ENCODE results near the gene OR7D4.
"Not testable (repeated sequence)": the region's sequence is repeated elsewhere in the genome, so short reads cannot be mapped to it uniquely, and the experiment has no call there.

Gene OR7D4

DNA sequence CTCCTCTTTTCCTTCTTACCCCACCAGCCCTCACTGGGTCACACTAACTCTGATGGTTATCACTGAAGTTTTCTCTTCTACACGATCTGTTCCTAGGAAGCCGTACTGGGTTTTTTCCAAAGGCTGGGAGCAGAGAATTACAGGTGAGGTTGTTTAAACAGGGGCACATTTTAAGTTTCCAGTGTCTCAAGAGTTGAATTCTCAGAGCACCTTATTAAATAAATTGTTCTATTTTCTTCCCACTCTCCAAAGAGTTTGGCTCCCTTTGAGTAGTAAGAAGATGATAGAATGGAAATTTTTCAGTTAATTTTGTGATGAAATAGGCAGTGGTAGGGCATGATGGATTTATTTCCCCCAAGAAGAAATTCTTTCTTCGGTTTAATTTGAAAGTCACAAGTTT is at the start of gene OR7D4:
OR7D4 (minus strand) TSS at position 101 of the 400 bp plus-strand sequence. CDS start 4,752 bp downstream, outside the sequence.
- DNase-seq (ENCODE audit: low read depth) = no peak
- H3K4me3 ChIP-seq (ENCODE audit: low read depth, low read length) = no peak within 1 kb of the TSS

GRCh38 chr19:9251236-9251635 is 31.8 kb upstream of the OR7D4 start:
- no peak overlapping the region for H3K4me3 ChIP-seq (ENCODE audit: low read depth, low read length)
- DNase-seq (ENCODE audit: low read depth) = no peak

DNA sequence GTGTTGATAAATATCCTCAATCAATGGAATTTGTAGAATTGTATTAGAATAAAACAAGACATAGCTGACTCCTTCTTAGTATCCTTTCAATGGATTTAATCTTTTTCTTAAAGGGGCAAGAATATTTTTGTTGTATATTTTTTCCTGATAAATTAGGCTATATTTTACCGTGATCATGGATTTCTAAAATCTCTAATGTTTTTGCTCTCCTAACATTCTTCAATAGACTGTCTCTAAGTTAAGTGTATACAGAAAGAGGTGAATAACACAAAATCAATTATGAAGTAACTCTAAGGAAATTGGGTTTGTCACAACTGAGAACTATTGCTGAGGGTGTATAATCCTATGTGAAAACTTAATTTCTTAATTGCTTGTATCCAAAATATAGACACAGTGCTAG is 31.2 kb upstream of the OR7D4 start, which contains the start of gene OR7E24:
OR7E24 (plus strand) TSS at position 301 of the 400 bp plus-strand sequence. CDS start 114 bp downstream, outside the sequence.
- no peak within 1 kb of the TSS for H3K4me3 ChIP-seq (ENCODE audit: low read depth, low read length)
- DNase-seq (ENCODE audit: low read depth) = no peak

- DNase-seq (ENCODE audit: low read depth) = peak; percentile 6
- peak overlapping the region; percentile 28 for H3K4me3 ChIP-seq (ENCODE audit: low read depth, low read length)
Measured at GRCh38 chr19:9205501-9206113, 13.8 kb downstream of the OR7D4 start.

DNA sequence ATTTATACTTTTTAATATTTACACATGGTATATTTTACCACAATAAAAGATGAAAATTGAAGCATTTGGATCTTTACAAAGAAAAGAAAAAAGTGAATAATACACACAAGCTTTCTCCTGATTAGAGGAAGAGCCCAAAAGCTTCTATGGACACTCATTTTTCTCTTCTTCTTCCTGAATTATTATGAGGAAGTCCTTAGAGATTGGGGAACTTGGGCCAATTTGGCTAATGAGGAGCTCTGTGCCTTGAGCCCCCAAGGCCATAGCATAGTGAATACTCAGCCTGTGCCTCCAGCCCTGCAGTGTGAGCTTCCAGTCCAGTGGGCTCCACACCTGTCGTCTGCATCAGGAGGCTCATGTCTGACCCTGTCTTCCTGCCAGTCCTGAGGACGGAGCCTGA is 21.3 kb downstream of the OR7D4 start:
- not testable (repeated sequence) for H3K4me3 ChIP-seq (ENCODE audit: low read depth, low read length); DNase-seq (ENCODE audit: low read depth)

DNA sequence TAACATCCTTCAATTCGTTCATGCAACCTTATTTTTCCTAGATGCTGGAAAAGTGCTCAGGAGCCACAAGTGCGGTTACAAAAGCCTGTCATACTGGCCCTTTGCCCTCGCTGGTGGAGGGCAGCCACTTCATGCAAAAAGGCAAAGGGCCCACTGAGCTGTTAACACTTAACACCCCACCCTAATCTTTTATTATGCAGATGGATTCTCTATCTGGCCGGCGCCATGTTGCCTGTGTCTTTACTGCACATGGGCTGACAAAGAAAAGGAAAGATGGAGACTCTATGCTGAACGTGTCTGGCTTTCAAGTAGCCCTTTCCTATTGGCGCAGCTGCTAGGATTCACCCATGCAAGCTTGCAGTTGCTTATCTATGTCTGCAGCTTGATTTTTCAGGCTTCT is 29.9 kb downstream of the OR7D4 start:
- no peak overlapping the region for H3K4me3 ChIP-seq (ENCODE audit: low read depth, low read length)
- DNase-seq (ENCODE audit: low read depth) = no peak

GRCh38 chr19:9187191-9187590 is 32.2 kb downstream of the OR7D4 start:
- no peak for DNase-seq (ENCODE audit: low read depth)
- no peak overlapping the region for H3K4me3 ChIP-seq (ENCODE audit: low read depth, low read length)

- H3K4me3 ChIP-seq (ENCODE audit: low read depth, low read length) = no peak overlapping the region
- no peak for DNase-seq (ENCODE audit: low read depth)
Measured at GRCh38 chr19:9183000-9183399, 36.4 kb downstream of the OR7D4 start.

DNA sequence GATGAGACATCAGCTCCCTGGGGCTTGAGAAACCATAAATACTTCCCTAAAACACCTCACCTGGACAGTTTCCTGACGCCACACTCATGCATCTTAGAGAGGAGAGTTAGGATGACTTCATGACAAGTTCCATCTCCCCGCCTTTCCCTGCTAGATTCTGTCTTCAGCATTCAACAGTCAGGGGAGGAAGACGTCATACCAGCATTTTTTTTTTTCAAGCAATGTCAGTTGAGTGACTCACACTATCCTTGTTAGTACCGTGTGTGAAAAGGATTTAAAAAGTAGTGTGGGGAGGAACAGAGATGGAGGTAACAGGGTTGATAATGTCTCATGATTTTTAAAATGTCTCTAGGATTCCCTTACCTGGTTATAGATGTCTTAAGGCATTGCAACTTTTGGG is 40.5 kb downstream of the OR7D4 start, which contains the start of gene OR7D2:
OR7D2 (plus strand) TSS at position 79 of the 400 bp plus-strand sequence. CDS start 6,803 bp downstream, outside the sequence.
- no peak within 1 kb of the TSS for H3K4me3 ChIP-seq (ENCODE audit: low read depth, low read length)
- no peak for DNase-seq (ENCODE audit: low read depth)

GRCh38 chr19:9175326-9175725 is 44.1 kb downstream of the OR7D4 start:
- no peak for DNase-seq (ENCODE audit: low read depth)
- no peak overlapping the region for H3K4me3 ChIP-seq (ENCODE audit: low read depth, low read length)

DNA sequence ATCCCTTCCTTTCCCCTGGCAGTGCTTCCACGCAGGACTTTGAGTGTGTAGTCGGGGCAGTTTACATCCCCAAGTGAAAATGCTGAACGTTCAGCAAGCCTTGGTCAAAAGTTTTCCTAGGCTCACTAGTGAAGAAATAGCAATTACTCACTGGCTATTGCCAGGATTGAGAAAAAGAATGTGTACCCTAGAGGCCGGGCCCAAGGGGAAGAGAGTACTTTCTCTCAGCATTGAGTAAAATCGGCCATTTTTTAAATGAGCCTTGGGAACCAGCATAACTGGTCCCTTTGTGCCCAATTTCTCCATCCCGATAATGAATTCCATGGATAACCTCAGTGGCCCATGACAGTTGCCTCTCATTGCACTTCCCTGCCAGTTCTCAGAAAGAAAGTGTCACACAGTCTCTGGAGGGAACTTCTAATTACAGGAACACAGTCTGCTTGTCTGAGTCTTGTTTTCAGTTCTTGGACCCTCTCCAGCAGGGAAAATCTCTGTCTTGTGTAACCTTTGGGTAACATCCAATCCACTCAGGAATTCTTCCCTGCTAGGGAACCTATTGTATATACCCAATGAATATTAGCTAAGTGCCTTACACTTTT is 47.9 kb downstream of the OR7D4 start:
- no peak for DNase-seq (ENCODE audit: low read depth)
- no peak overlapping the region for H3K4me3 ChIP-seq (ENCODE audit: low read depth, low read length)

DNA sequence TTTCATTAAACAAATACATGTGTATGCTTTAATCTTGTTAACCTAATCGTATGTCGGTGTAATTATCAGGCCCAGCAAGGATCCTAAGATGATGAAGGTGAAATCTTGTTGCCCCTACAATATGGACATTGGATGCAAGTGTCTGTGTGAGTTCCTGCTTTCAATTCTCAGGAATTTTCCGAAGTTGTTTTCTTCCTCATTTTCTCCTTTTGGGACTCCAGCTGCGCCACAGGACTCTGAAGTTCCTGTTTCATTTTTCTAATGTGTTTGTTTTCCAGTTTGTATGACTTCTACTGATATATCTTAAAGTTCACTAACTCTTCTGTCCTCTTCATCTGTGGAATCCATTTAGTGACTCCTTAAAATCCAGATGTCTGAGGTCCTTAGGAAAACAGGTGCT is 52.5 kb downstream of the OR7D4 start:
- DNase-seq (ENCODE audit: low read depth) = no peak
- H3K4me3 ChIP-seq (ENCODE audit: low read depth, low read length) = no peak overlapping the region

DNA sequence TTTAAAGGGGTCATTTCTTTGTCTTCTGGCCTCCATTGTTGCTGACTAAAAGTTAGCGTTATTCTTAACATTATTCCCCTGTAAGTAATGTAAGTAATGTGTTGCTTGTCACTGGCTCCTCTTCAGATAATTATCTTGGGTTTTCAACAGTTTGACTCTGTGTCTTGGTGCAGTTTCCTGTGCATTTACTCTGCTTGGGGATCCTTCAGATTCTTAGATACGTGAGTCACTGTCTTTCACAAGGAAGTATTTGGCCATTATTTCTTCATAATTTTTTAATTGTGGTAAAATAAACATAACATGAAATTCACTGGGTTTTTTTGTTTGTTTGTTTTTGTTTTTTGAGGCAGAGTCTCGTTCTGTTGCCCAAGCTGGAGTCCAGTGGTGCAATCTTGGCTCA is 54.1 kb downstream of the OR7D4 start:
- DNase-seq (ENCODE audit: low read depth) = no peak
- no peak overlapping the region for H3K4me3 ChIP-seq (ENCODE audit: low read depth, low read length)

GRCh38 chr19:9161427-9161826 is 58.0 kb downstream of the OR7D4 start:
- no peak for DNase-seq (ENCODE audit: low read depth)
- H3K4me3 ChIP-seq (ENCODE audit: low read depth, low read length) = no peak overlapping the region
